Stimulated activated CD4-positive, alpha-beta T cell treated with anti-CD3 and anti-CD28 coated beads, Interleukin-15, amount 100 ng/mL, for 24 hours (primary cell): Measurements from ENCODE around the gene MXI1.
"Not testable (repeated sequence)": the region's sequence is repeated elsewhere in the genome, so short reads cannot be mapped to it uniquely, and the experiment has no call there.

Experiments used
- DNase-seq: peaks from one replicate; pipeline ENCODE4 v3.0.0-alpha.2; 2020

MXI1 gene

GRCh38 chr10:110184398-110184797, 23.0 kb upstream of the MXI1 start:
- DNase-seq = no peak

- DNase-seq = not testable (repeated sequence)
Measured at GRCh38 chr10:110185646-110186182, 21.7 kb upstream of the MXI1 start.

GRCh38 chr10:110190170-110190569, 17.2 kb upstream of the MXI1 start:
- no peak for DNase-seq

GRCh38 chr10:110192552-110192951, 14.9 kb upstream of the MXI1 start:
- DNase-seq = no peak

GRCh38 chr10:110200503-110200902, 6.9 kb upstream of the MXI1 start:
- no peak for DNase-seq

- DNase-seq = not testable (repeated sequence)
Measured at GRCh38 chr10:110201046-110201445, 6.4 kb upstream of the MXI1 start.

- no peak for DNase-seq
Measured at GRCh38 chr10:110203500-110204455, 3.6 kb upstream of the MXI1 start.

- no peak for DNase-seq
Measured at GRCh38 chr10:110205051-110205675, 2.2 kb upstream of the MXI1 start.

- peak; percentile 61 for DNase-seq
Measured at GRCh38 chr10:110207805-110208613, 604 bp downstream of the MXI1 start.

GRCh38 chr10:110208614-110209453, 1.4 kb downstream of the MXI1 start:
- DNase-seq = peak; percentile 48

GRCh38 chr10:110209454-110209925, 2.1 kb downstream of the MXI1 start:
- peak; percentile 78 for DNase-seq

- peak; percentile 62 for DNase-seq
Measured at GRCh38 chr10:110209926-110210673, 2.7 kb downstream of the MXI1 start.

- DNase-seq = peak; percentile 94
Measured at GRCh38 chr10:110210674-110211464, 3.5 kb downstream of the MXI1 start.

GRCh38 chr10:110211465-110211843, 4.0 kb downstream of the MXI1 start:
- no peak for DNase-seq

GRCh38 chr10:110212119-110213006, 5.0 kb downstream of the MXI1 start:
- peak; percentile 37 for DNase-seq

- no peak for DNase-seq
Measured at GRCh38 chr10:110214371-110214826, 7.0 kb downstream of the MXI1 start.

GRCh38 chr10:110215286-110216170, 8.1 kb downstream of the MXI1 start:
- no peak for DNase-seq

- no peak for DNase-seq
Measured at GRCh38 chr10:110216240-110216639, 8.8 kb downstream of the MXI1 start.
